ENCODE measurements around the gene ITGAV.

- TF ChIP-seq GATA2 (IDR thresholded peaks at IDR 0.05; ENCODE audit: low read depth, low read length) (no peak), GATA3 (IDR thresholded peaks at IDR 0.05; ENCODE audit: low read depth, low read length) (no peak)
Observed at GRCh38 chr2:186559848-186560247, 30.0 kb upstream of the ITGAV start.

Data from SH-SY5Y (cell line).